ENCODE measurements around the gene STOX2.

STOX2 gene

GRCh38 chr4:183905081-183905592 lies at the start of gene STOX2:
TSS of gene STOX2 (plus strand) at chr4:183905307. CDS start at chr4:183906791, 1,484 bp downstream.
- no peaks in the 10 kb centered on the region for H3K9me3 ChIP-seq (ENCODE audit: low read depth, low read length)
- no peaks in the 10 kb centered on the region for H3K36me3 ChIP-seq (ENCODE audit: insufficient read depth, low read length)
- H3K9ac ChIP-seq (ENCODE audit: insufficient read length): peak within 1 kb of the TSS; percentile 54
- no peak within 1 kb of the TSS for H3K27ac ChIP-seq
- H3K4me3 ChIP-seq: peak within 1 kb of the TSS; percentile 95
- peak; percentile 5 for DNase-seq (ENCODE audit: low read depth, low spot score)
- TF ChIP-seq POLR2AphosphoS5 (IDR thresholded peaks at IDR 0.05; ENCODE audit: borderline replicate concordance, low read depth, low read length) (0 out of 2 replicates have a peak, but pooled peaks have one; percentile 17), EZH2 (IDR thresholded peaks at IDR 0.05) (no peak)

GRCh38 chr4:183855323-183856190 lies 49.5 kb upstream of the STOX2 start:
- Histone ChIP-seq H3K27ac (no peak overlapping the region), H3K9me3 (ENCODE audit: low read depth, low read length) (no peaks in the 10 kb centered on the region), H3K36me3 (ENCODE audit: insufficient read depth, low read length) (no peaks in the 10 kb centered on the region), H3K4me3 (no peak overlapping the region), H3K9ac (ENCODE audit: insufficient read length) (no peak overlapping the region)
- DNase-seq (ENCODE audit: low read depth, low spot score): no peak
- no peak for TF ChIP-seq EZH2 (IDR thresholded peaks at IDR 0.05)
- TF ChIP-seq FOXP2 (optimal IDR thresholded peaks at IDR 0.05; ENCODE audit: control extremely low read depth, extremely low read length, insufficient read depth): no peak
- TF ChIP-seq POLR2AphosphoS5 (IDR thresholded peaks at IDR 0.05; ENCODE audit: borderline replicate concordance, low read depth, low read length): no peak

GRCh38 chr4:183857040-183857439 lies 48.1 kb upstream of the STOX2 start:
- Histone ChIP-seq H3K36me3 (ENCODE audit: insufficient read depth, low read length) (no peaks in the 10 kb centered on the region), H3K9me3 (ENCODE audit: low read depth, low read length) (no peaks in the 10 kb centered on the region), H3K4me3 (no peak overlapping the region), H3K9ac (ENCODE audit: insufficient read length) (no peak overlapping the region), H3K27ac (no peak overlapping the region)
- no peak for TF ChIP-seq EZH2 (IDR thresholded peaks at IDR 0.05)
- no peak for TF ChIP-seq POLR2AphosphoS5 (IDR thresholded peaks at IDR 0.05; ENCODE audit: borderline replicate concordance, low read depth, low read length)
- no peak for TF ChIP-seq FOXP2 (optimal IDR thresholded peaks at IDR 0.05; ENCODE audit: control extremely low read depth, extremely low read length, insufficient read depth)
- DNase-seq (ENCODE audit: low read depth, low spot score): no peak

GRCh38 chr4:183858011-183858615 lies 47.0 kb upstream of the STOX2 start:
- DNase-seq (ENCODE audit: low read depth, low spot score): no peak
- no peaks in the 10 kb centered on the region for H3K9me3 ChIP-seq (ENCODE audit: low read depth, low read length)
- peak overlapping the region; percentile 56 for H3K9ac ChIP-seq (ENCODE audit: insufficient read length)
- TF ChIP-seq EZH2 (IDR thresholded peaks at IDR 0.05): no peak
- TF ChIP-seq POLR2AphosphoS5 (IDR thresholded peaks at IDR 0.05; ENCODE audit: borderline replicate concordance, low read depth, low read length): no peak
- peak overlapping the region; percentile 75; the same call in 1 of the 2 replicates for H3K27ac ChIP-seq
- H3K4me3 ChIP-seq: peak overlapping the region; percentile 74
- H3K36me3 ChIP-seq (ENCODE audit: insufficient read depth, low read length): no peaks in the 10 kb centered on the region

- no peak overlapping the region for H3K9ac ChIP-seq (ENCODE audit: insufficient read length)
- no peaks in the 10 kb centered on the region for H3K36me3 ChIP-seq (ENCODE audit: insufficient read depth, low read length)
- DNase-seq (ENCODE audit: low read depth, low spot score): no peak
- H3K4me3 ChIP-seq: no peak overlapping the region
- TF ChIP-seq POLR2AphosphoS5 (IDR thresholded peaks at IDR 0.05; ENCODE audit: borderline replicate concordance, low read depth, low read length) (no peak), FOXP2 (optimal IDR thresholded peaks at IDR 0.05; ENCODE audit: control extremely low read depth, extremely low read length, insufficient read depth) (no peak), EZH2 (IDR thresholded peaks at IDR 0.05) (no peak)
- no peaks in the 10 kb centered on the region for H3K9me3 ChIP-seq (ENCODE audit: low read depth, low read length)
- no peak overlapping the region for H3K27ac ChIP-seq
Observed at GRCh38 chr4:183860119-183860518, 45.0 kb upstream of the STOX2 start.

GRCh38 chr4:183860731-183861130 lies 44.4 kb upstream of the STOX2 start:
- H3K9ac ChIP-seq (ENCODE audit: insufficient read length): no peak overlapping the region
- H3K4me3 ChIP-seq: no peak overlapping the region
- no peaks in the 10 kb centered on the region for H3K9me3 ChIP-seq (ENCODE audit: low read depth, low read length)
- TF ChIP-seq POLR2AphosphoS5 (IDR thresholded peaks at IDR 0.05; ENCODE audit: borderline replicate concordance, low read depth, low read length) (no peak), EZH2 (IDR thresholded peaks at IDR 0.05) (no peak), FOXP2 (optimal IDR thresholded peaks at IDR 0.05; ENCODE audit: control extremely low read depth, extremely low read length, insufficient read depth) (no peak)
- H3K36me3 ChIP-seq (ENCODE audit: insufficient read depth, low read length): no peaks in the 10 kb centered on the region
- no peak for DNase-seq (ENCODE audit: low read depth, low spot score)
- no peak overlapping the region for H3K27ac ChIP-seq

GRCh38 chr4:183861426-183861825 lies 43.7 kb upstream of the STOX2 start:
- Histone ChIP-seq H3K4me3 (no peak overlapping the region), H3K9ac (ENCODE audit: insufficient read length) (no peak overlapping the region), H3K36me3 (ENCODE audit: insufficient read depth, low read length) (no peaks in the 10 kb centered on the region), H3K27ac (no peak overlapping the region), H3K9me3 (ENCODE audit: low read depth, low read length) (no peaks in the 10 kb centered on the region)
- no peak for TF ChIP-seq EZH2 (IDR thresholded peaks at IDR 0.05)
- no peak for TF ChIP-seq POLR2AphosphoS5 (IDR thresholded peaks at IDR 0.05; ENCODE audit: borderline replicate concordance, low read depth, low read length)
- TF ChIP-seq FOXP2 (optimal IDR thresholded peaks at IDR 0.05; ENCODE audit: control extremely low read depth, extremely low read length, insufficient read depth): no peak
- DNase-seq (ENCODE audit: low read depth, low spot score): no peak

GRCh38 chr4:183863155-183863825 lies 41.8 kb upstream of the STOX2 start:
- TF ChIP-seq EZH2 (IDR thresholded peaks at IDR 0.05) (no peak), FOXP2 (optimal IDR thresholded peaks at IDR 0.05; ENCODE audit: control extremely low read depth, extremely low read length, insufficient read depth) (no peak), POLR2AphosphoS5 (IDR thresholded peaks at IDR 0.05; ENCODE audit: borderline replicate concordance, low read depth, low read length) (no peak)
- H3K36me3 ChIP-seq (ENCODE audit: insufficient read depth, low read length): no peaks in the 10 kb centered on the region
- H3K4me3 ChIP-seq: peak overlapping the region; percentile 29; the same call in 1 of the 2 replicates
- H3K27ac ChIP-seq: peak overlapping the region; percentile 44; the same call in 1 of the 2 replicates
- no peak for DNase-seq (ENCODE audit: low read depth, low spot score)
- no peaks in the 10 kb centered on the region for H3K9me3 ChIP-seq (ENCODE audit: low read depth, low read length)
- no peak overlapping the region for H3K9ac ChIP-seq (ENCODE audit: insufficient read length)

All from SK-N-MC (cell line).